GM12801 (cell line): ENCODE results near the gene GOLGA8K.
"Not testable (repeated sequence)": the region's sequence is repeated elsewhere in the genome, so short reads cannot be mapped to it uniquely, and the experiment has no call there.

Experiments used
- CTCF ChIP-seq: IDR thresholded peaks from one replicate; pipeline ENCODE4 v1.5.1; 2011; ENCODE audit warnings: control low read depth; ENCODE audit not compliant: insufficient read length; ENCODE audit errors: extremely low read depth

GOLGA8K gene

GRCh38 chr15:32403192-32403591 is at the start of gene GOLGA8K:
Gene GOLGA8K (minus strand): TSS chr15:32403292. CDS start chr15:32403194, 98 bp downstream.
- TF ChIP-seq CTCF, result not testable (repeated sequence)
